ENCODE results near the gene PRRT1.
A peak's percentile ranks its signal among the peaks of the same experiment; 100 is the strongest.

The PRRT1 gene

DNA sequence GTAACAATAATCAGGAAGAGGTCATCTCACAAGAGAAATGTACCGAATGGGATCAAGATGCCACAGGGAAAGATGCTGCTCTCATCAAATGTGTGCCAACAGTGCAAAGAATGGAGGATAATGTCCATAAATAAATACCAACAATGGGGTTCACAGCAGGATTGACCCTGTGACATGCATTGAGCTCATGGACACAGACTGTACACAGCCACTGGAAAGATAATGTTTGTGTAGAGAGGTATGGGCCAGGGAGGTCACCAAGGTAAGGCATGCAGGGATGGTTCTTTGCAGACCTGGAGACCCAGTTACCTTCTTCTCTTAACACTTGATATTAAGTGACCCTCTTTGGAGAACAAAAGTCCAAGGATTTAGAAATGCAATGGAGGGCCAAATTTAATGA lies 22.7 kb upstream of the PRRT1 start:
- no peak for DNase-seq (ENCODE audit: low read depth)

DNA sequence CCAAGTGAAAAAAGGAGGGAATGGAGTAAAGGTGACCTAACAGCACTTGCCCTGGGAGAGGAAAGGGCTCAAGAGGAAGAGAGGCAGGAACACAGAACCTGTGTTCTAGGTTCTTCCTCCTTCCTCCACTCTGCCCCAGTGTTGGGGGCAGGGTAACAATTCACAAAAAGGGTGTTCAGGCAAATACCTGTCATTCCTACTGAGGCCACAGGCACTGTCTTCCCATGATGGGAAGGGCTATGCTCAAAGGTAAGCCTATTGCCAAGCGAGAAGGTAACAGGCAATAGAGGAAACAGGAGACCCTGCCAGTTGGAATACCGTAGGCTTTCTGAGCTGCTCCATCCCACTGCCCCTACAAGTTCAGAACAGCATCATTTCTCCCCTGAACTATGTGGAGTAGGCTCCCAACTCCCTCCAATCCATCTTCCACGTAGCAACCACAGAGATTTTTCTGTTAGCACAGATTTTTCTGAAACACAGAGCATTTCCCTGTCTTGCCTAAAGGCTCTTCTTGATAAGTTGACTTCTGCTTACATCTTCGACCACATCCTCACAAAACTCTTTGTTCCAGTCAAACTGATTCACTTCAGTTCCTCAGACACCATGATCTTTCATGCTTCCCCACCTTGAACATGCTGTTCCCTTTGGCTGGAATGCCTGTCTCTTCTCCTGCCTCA lies 21.4 kb upstream of the PRRT1 start:
- DNase-seq (ENCODE audit: low read depth): no peak

DNA sequence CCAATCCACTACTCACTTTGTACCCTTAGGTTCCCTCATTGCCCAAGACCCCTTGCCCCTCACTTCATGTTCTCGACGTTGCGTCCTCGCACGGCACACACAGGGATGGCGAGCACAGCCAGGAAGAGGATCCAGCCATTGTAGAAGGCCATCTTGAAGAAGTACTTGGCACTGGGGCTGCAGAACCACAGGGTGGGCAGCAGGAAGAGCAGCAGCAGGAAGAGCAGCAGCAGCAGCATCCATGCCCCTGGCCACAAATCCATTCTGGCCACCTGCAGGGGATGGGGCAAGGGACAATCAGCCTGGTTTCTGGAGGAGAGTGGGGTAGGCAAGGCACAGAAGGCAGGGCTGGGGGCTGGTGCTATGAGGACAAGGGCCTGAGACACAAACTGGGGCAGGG lies 19.5 kb upstream of the PRRT1 start:
- DNase-seq (ENCODE audit: low read depth): no peak

DNA sequence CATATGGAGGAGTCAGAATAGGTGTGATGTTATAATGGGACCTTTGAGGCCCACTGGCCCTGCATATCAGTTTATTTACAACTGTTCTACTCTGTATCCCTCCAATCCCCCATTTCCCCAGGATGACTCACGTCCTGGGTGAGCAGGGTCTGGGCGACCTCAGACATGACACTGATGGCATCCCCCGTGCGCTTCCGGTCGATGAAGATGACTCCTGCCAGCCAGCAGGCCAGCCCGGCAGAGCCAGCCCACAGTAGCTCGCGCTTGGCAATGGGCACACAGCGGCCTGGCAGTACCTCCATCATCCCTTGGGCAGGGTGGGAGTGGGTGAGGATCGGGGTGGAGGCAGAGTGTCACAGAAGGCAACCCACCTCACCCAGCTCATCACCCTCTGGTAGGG lies 18.6 kb upstream of the PRRT1 start:
- no peak for DNase-seq (ENCODE audit: low read depth)

DNA sequence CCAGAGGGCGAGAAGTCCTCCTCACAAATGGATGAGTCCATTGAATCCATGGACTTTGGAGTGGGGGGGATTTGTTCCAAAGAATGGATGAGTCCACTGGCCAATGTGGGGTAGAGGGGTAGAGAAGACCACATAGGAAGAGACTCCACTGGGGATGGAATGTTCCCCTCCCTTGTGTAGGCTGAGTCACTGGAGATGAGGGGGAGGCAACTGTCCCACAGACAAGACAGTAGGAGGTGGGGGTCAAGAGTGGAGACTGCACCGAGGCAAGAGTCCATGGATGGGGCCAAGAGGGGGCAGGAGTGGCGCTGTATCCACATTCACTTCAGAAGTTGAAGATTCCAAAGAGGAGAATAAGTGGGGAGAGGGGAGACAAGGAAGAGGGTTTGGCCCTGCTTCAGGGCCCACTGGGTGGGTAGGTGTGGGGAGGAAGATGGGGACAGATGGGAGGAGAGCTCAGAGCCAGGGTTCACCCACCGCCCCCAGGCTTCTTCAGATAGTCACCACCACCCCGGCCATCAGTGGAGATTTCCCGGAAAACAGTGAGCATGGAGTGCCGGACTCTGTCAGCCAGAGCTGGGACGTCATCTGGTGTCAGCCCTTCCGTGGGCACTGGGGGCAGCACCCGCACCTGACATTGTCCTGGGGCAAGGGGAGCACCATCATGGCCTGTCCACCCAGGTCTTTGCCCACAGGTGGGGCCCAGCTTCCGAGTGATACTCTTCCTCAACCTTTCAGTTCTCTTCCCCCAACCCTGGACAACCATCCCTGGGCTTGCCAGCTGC lies 17.3 kb upstream of the PRRT1 start:
- no peak for DNase-seq (ENCODE audit: low read depth)

DNA sequence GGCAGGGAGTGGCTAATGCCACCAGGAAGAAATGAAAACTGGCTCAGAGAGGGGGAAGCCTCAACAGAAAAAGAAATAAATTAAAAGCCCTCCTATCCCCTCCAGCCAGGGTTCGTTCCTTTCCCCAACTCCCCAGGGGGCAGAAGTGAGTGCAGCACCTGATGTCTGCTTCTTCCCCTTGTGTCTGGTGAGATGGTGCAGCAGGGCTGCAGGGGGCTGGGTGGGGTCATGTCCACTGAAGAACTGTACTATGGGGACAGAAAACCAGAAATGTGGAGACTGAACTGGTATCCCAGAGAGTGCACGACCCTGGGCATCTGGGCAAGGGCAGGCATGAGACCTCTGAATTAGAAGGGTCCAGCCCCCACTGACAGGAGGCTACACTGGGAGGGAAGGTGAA lies 16.6 kb upstream of the PRRT1 start:
- DNase-seq (ENCODE audit: low read depth): no peak

DNA sequence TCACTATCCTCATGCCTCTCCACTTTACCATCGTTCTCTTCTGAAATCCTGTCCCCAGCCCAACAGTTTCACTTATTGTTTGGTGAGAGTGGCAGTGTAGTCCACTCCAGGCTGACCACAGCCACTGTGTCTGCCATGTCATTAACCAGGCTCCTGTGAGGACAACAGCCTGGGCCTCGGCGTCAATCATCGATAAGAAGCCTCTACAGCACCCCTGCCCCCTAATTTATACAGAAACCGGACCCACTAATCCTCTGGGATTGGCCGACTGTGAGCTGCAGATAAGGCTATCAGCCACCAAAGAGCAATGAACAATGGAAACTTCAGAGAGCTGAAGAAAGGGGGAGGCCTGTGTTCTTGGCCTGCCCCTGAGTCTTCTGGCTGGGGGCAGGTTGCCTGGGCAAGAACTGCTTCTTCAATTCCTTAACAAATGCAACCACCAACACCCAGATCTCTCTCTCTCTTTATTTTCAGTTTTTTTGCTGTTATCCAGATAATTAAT lies 16.1 kb upstream of the PRRT1 start:
- no peak for DNase-seq (ENCODE audit: low read depth)

DNA sequence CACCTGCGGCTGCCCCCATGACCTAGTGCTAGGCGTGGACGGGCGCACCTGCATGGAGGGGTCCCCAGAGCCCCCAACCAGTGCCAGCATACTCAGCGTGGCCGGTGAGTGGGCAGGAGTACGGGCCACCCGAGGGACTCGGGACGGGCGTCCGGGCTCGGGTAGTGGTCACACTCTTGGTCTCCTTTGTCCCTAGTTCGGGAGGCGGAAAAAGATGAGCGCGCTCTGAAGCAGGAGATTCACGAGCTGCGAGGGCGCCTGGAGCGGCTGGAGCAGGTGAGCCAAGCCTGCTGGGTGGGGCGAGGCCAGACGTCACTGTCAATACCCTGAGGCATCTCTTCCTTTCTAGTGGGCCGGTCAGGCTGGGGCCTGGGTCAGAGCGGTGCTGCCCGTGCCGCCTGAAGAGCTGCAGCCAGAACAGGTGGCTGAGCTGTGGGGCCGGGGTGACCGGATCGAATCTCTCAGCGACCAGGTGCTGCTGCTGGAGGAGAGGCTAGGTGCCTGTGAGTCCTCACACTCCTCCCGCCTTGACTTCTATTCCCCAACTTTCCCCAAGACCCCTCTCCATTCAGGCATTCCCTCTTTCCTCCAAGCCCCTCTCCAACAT lies 15.5 kb upstream of the PRRT1 start:
- DNase-seq (ENCODE audit: low read depth): no peak

DNA sequence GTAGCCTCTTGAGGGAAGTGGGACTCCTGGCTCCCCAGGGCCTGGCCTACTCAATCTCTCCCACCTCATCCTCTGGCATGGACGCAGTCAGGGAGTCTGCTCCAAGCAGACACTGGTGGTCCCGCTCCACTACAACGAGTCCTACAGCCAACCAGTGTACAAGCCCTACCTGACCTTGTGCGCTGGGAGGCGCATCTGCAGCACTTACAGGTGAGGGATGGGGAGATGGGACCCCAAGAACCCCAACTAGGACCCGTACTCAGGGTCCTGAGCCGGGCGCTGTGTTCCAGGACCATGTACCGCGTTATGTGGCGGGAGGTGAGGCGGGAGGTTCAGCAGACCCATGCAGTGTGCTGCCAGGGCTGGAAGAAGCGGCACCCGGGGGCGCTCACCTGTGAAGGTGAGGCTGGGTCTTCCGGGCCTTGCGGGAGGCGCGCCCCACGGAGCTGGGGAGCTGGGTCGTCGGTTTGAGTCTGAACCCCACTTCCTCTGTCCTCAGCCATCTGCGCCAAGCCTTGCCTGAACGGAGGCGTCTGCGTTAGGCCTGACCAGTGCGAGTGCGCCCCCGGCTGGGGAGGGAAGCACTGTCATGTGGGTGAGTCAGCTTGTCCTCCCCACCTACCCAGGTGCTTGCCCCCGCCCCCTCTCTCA lies 14.8 kb upstream of the PRRT1 start:
- no peak for DNase-seq (ENCODE audit: low read depth)

DNA sequence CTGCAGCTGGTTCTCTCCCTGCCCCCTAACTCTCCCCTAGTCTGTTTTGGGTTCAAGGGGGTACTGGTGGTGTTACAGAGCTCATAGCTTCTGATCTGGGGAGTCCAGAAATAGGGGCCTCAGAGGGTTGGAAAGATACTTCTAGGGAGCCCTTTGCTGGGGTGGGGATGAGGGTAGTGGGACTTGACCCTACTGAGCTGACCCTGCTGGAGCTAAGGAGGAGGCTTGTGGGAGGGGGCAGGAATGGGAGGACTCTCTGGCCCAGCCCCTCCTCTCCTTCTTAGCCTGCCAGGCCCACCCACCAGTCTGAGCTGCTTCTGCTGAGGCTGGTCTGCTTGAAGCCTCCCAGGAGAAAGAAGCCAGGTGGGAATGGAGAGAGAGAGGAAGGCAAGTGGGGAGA lies 12.6 kb upstream of the PRRT1 start, which contains the start of gene EGFL8:
TSS of gene EGFL8 (plus strand) at position 301 of the 400 bp plus-strand sequence. CDS start 1,571 bp downstream, outside the sequence.
- no peak for DNase-seq (ENCODE audit: low read depth)

DNA sequence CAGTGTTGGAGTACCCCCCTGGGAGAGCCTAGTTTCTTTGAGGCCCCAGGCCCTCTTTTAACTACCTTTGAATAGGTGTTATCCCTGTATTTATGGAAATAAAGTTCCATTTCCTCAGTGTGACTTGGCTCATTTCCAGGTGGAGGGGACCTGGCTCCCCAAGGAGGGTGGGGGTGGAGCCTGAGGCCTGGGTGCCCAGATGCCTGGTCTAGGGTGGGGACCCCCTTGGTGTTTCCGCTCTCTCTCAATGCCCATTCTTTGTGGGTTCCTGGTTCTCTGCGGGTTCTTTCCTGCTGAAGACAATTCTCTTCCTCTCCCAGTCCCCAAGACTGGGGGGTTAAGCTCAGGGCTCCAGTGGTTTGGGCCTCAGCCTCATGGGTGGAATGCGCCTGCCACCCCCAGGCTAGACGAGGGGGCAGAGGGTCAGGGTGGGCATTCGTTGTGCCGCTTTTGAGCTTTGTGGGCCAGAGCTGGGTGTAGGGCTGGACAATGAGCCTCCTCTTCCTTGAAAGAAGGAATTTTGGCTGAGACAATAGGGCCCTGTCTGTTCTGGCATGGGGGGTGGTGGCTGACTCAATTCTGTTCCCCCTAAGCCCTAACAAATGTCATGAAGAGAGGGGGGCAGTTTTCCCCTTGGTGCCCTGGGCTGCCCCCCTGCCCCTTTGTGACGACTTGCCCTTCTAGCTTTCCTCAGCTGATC lies 12.0 kb upstream of the PRRT1 start:
- DNase-seq (ENCODE audit: low read depth): no peak

DNA sequence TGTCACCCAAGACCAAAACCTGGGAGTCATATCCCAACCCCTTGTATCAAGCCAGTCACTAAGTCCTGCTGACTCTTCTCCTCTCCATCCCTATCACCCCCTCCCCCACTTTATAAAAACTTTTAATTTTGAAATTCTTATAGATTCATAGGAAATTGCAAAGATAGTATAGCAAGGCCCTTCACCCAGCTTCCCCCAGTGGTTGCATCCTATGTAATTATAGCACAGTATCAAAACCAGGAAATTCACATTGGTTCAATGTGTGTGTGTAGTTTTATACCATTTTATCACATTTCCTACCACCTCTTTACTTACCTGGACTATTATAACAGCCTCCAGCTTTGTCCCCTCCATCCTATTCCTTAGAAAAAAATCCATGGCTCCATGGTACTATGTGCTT lies 6.3 kb upstream of the PRRT1 start:
- DNase-seq (ENCODE audit: low read depth): no peak

DNA sequence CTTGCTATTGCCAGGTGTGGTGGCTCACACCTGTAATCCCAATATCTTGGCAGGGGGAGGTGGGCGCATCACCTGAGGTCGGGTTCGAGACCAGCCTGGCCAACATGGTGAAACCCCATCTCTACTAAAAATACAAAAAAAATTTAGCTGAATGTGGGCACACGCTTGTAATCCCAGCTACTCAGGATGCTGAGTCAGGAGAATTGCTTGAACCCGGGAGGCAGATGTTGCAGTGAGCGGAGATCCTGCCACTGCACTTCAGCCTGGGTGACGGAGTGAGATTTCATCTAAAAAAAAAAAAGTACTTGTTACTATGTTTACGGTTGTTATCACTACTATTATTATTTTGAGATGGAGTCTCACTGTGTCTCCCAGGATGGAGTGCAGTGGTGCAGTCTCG lies 5.2 kb upstream of the PRRT1 start:
- no peak for DNase-seq (ENCODE audit: low read depth)

DNA sequence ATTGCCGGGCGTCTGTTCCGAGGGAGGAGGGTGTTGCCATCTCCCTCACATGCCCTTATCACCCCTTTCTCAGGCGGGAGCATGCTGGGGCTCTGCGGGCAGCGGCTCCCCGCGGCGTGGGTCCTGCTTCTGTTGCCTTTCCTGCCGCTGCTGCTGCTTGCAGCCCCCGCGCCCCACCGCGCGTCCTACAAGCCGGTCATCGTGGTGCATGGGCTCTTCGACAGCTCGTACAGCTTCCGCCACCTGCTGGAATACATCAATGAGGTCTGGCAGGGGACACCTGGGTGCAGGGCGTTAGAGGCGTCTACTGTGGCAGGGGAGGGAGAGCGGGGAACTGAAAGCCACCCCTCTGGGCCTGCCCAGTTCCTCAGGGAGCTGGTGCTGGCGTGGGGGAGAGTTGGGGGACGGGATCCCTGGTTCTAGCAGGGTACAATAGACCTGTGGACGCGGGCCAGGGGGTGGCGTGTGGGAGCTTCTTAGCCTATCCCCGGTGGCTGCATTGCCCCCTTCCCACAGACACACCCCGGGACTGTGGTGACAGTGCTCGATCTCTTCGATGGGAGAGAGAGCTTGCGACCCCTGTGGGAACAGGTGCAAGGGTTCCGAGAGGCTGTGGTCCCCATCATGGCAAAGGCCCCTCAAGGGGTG lies 2.9 kb upstream of the PRRT1 start:
- DNase-seq (ENCODE audit: low read depth): no peak

DNA sequence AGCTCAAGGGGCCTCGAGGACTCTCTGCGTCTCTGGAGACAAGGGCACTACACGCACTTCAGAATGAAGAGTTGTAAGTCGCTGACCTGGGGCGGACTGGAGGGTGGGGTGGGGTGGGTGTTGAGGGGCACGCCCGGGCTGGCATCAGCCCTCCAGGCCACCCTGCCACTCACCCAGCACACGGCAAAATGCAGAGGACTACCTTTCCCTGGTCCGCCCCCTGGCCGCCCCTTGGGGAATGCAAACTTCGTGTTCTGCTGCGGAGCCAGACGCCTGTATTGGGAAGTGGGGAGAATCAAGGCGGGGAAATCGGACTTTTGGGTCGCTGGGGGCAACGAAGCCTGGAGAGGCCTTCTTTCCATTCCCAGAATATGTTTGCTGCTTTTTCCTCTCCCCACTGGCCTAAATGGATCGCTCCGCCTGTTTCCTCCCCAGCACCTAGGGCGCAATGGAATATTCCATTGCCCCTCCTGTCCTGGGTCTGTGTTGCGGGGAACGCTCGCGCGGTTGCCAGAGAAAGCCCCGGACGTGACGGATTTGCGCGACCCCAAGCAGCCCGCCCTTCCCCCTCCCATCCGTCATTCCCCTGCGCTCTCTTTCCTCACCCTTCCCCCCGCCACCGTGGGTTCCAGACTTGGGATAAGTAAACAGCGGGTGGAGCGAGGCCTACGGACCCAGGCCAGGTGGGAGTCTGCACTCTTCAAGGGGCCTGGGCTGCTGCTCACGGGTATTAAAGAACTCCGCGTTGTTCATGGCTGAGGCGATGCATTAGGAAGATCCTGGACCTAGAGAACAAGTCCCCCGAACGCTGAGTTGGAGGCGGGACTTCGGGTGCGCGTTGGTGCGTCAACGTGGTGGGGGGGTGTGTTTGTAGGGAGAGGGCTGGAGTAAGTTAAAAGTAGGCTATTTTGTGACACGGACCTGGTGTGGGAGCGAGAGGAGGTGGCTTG lies 2.1 kb upstream of the PRRT1 start, which contains the start of gene PPT2:
TSS of gene PPT2 (plus strand) at position 578 of the 950 bp plus-strand sequence. CDS start 454 bp downstream, outside the sequence.
- DNase-seq (ENCODE audit: low read depth): peak; percentile 84

DNA sequence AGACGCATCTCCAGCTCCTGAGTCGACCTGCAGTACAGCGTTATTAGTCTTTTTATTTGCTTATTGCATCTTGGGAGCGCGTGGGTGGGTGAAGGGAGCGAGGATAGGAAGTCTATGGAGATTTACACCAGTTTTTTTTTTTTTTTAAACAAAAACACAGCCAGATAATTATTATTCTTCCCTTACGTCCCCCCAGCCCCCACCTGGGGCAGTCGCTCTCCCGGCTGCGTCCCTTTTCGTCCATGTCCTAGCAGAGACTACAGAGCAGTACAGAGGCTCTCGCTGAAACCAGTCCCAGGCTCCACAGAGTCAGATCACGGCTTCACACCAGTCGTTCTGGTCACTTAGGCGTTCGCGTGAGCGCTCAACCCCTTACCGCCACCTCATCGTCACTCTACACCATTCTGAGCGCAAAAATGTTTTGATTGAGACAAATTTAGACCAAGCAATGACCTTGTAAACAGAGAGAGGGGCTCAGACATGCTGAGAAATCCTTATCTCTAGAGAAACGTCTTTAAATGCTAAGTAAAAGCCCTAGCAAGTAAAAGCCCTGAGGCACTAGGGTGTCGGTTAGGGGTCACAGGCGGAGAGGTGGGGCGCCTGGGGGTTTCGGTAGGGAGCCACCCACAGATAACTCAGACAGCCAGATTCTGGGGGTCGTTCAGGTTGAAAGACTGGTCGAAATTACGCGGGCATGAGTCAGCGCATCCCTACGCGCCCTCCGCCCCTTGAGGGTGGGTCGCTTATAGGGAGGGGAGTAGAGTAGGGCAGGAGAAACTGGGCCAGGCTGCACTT lies 1.2 kb upstream of the PRRT1 start:
- no peak for DNase-seq (ENCODE audit: low read depth)

DNA sequence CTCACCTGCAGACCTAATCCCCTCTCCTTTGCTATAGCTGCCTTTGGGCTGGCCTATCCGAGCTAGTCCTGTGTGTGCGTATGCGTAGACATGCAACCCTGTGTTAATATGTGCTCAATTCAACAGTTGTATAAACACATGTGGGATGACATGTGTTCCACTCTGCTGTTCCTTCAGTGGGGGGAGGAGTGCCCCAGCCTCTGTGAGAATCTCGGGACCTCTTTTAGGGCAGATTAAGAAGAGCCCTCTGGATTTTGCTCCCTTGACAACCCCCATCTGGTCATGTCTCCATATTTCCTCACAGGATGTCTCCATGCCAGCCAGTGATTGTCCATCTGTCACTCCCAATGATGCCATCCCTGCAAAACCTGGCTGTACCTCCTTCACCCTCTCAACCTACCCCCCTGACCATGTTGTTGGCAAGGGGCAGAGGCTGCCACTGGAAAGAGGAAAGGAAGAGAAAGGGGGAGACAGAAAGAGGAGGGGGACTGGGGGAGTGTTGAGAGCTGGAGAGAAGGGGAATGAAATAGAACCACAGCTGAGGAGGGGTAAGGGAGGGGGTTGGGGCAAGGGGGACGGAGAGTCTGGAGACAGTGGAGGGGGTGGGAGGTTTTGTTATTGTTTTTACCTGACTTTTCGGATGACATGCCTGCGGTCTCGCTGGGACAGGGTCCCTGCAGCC lies 417 bp downstream of the PRRT1 start:
- no peak for DNase-seq (ENCODE audit: low read depth)

All from stromal cell of bone marrow (primary cell).